ENCODE data around the gene TMEM198.
A peak's percentile ranks its signal among the peaks of the same experiment; 100 is the strongest.

Gene TMEM198

DNA sequence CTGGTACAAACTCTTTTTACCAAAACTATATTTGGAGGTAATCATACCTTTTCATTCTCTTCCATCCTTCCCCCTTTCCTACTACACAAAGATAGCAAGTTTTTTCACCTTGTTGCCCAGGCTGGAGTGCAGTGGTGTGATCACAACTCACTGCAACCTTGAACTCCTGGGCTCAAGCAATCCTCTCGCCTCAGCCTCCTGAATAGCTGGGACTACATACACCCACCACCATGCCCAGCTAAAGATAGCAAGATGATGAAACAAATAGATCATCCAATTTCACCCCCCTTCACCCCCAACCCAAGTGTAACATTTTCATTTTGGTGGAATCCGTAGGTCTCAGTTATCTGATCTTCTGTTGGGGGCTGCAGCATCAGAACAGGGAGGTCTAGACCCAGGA is 49.3 kb downstream of the TMEM198 start:
- DNase-seq: no peak

DNA sequence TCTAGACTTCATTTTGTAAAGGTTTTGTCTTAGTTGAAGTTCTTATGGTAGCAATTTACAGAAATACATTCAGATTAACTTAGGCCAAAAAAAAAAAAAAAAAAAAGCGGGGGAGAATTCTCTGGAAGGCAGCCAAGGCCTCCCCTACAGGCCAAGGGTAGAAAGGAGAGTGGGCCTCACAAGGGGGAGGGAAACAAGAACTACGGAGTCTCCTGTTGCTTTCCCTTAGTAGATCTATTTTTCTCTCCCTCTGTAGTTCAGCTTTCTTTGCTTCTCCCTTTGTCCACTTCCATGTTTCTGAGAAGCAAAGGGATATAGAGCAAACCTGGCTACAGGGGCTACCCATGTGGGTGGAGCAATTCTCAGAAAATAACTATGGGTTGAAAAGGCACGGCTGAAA is 51.4 kb downstream of the TMEM198 start:
- no peak for DNase-seq

DNA sequence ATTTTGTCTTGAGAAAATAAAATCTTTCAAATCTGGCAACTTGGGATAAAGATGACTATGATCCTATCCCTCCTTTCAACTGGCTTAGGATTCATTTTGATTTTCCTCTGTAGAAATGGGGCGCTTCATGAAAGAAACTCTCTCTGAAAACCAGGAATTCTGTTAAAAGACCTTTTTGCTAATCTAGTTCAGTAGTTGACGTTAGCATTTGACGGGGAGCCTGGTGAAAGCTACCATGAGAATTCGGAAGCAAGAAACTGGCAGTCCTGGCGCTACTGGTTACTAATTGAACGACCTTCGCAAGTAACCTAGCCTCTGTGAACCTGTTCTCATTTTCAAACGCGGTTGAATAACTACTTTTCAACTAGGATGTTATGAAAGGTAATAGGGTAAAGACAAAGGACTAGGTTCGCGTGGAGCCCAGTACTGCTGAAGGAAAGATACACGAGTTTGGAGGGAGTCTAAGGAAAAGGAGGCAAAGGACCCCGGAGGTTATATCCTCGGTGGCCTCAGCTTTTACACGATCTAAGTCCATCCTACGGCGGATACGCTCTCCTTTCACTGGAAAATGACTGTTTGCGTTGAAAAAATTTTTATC is 53.2 kb downstream of the TMEM198 start:
- no peak for DNase-seq

DNA sequence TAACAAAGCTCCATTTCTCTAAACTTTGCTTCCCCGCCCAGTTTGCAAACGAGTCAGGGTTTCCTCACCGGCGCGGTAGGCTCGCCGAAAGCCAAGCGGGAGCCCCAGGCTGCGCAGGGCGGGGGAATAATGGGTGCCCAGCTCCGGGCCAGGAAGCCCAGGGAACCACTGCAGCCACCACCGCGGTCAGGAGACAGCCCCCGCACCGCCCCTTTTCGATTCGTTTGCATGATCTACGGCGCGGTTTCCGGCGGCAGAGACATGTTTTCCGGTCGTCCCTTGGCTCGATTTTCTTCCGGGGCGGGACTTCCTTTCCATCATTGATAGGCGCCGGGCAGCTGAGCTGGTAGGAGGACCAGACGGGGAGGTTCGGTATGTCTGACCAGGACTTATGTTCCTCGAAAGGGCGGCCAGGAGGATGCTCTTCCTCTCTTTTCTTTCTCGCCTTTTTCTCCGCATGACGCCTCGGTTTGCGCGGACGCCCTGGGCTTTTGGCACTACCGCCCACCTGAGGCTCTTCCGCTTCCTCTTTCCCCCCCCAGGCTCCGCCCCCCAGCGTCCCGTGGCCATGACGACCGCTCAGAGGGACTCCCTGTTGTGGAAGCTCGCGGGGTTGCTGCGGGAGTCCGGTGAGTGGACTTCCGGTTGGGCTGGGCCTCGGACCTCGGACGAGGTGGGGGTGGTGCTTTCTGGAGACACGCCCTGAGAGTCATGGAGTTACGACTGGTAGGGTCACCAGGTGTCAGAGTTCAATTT is 53.9 kb downstream of the TMEM198 start, which contains the start of gene STK11IP:
TSS of gene STK11IP (plus strand) at position 306 of the 756 bp plus-strand sequence. CDS start at position 569, 263 bp downstream.
- DNase-seq: peak; percentile 31

DNA sequence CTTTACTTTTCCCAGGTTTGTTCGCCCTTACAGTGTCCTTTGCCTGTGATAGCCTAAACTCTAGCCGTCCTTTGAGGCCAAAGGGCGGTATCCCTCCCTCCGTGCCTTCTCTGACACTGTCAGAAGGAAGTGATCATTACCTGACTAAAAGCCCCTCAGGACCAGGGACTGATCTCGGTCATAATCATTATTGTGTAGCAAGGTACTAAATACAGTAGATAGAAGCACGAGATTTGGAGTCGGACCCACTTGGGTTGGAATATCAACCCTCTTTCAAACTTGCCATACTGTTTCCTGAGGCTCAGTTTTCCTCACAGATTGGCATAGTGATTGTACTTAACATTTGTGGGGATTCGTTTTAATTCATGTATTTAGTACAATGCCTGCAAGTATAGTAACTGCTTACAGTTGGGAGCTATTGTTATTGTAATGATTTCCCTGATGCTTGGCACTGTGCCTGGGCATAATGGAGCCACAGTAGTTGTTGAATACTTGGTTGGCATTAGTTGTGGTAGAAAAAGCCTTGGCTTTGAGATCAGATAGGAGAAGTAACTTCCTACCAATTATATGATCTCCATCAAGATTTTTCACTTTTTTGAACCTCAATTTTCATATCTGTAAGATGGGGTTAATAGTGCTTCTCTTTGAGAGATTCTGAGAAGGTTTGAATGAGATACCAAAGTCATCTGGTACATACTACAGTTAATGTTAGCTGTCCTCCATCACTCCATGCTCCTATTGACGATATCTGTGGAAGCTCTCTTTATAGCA is 54.7 kb downstream of the TMEM198 start:
- DNase-seq: no peak

Data from SIG-M5 (cell line).